Measurements from ENCODE around the gene CACNB2.

- TF ChIP-seq CTCF (IDR thresholded peaks at IDR 0.05), result no peak
- no peak for TF ChIP-seq POLR2A (IDR thresholded peaks at IDR 0.05)
Observed at GRCh38 chr10:18204039-18204835, 64.0 kb downstream of the CACNB2 start.

Measured in tibial nerve (tissue), 3 donors.